Breast epithelium (tissue), 3 donors: Measurements from ENCODE around the gene OGFOD1.

Source experiments
- POLR2A ChIP-seq: fragments of 450-650 bp; IDR thresholded peaks from one replicate; pipeline ENCODE4 v1.6.1; 2016; ENCODE audit warnings: antibody characterized with exemption, mild to moderate bottlenecking, moderate library complexity
- POLR2AphosphoS5 ChIP-seq, 3 donors: sonication (generic); formaldehyde crosslinking; IDR thresholded peaks; one replicate each; pipeline ENCODE4 v1.6.1; 2017; ENCODE audit warnings: antibody characterized with exemption in 3 of 3
- TF ChIP-seq, protein P1 (sequence below), 3 donors: fragments of 450-650 bp; IDR thresholded peaks; one replicate each; pipeline ENCODE4 v1.5.1; 2016 to 2017; ENCODE audit warnings: antibody characterized with exemption in 3 of 3, mild to moderate bottlenecking in 3 of 3, moderate library complexity in 3 of 3

DNA sequence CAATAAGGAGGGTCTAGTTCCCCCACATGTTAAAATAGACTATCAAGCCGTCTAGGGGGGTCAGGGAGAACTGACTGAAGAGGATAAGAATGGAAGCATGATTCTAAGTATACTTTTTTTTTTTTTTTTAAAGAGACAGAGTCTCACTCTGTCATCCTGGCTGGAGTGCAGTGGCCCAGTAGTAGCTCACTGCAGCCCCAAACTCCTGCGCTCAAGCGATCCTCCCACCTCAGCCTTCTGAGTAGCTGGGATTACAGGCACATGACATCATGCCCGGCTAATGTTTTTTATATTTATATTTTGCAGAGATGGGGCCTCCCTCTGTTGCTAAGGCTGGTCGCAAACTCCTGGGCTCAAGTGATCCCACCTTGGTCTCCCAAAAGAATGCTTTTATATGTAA lies 40.2 kb upstream of the OGFOD1 start:
- TF ChIP-seq, protein P1, sequence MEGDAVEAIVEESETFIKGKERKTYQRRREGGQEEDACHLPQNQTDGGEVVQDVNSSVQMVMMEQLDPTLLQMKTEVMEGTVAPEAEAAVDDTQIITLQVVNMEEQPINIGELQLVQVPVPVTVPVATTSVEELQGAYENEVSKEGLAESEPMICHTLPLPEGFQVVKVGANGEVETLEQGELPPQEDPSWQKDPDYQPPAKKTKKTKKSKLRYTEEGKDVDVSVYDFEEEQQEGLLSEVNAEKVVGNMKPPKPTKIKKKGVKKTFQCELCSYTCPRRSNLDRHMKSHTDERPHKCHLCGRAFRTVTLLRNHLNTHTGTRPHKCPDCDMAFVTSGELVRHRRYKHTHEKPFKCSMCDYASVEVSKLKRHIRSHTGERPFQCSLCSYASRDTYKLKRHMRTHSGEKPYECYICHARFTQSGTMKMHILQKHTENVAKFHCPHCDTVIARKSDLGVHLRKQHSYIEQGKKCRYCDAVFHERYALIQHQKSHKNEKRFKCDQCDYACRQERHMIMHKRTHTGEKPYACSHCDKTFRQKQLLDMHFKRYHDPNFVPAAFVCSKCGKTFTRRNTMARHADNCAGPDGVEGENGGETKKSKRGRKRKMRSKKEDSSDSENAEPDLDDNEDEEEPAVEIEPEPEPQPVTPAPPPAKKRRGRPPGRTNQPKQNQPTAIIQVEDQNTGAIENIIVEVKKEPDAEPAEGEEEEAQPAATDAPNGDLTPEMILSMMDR (IDR thresholded peaks at IDR 0.05): no peak
- no peak for TF ChIP-seq POLR2A
- no peak for TF ChIP-seq POLR2AphosphoS5 (IDR thresholded peaks at IDR 0.05)
